Measurements from ENCODE around the gene ITPR2.

GRCh38 chr12:26636710-26637328 is 196.2 kb downstream of the ITPR2 start:
- TF ChIP-seq, protein P1, sequence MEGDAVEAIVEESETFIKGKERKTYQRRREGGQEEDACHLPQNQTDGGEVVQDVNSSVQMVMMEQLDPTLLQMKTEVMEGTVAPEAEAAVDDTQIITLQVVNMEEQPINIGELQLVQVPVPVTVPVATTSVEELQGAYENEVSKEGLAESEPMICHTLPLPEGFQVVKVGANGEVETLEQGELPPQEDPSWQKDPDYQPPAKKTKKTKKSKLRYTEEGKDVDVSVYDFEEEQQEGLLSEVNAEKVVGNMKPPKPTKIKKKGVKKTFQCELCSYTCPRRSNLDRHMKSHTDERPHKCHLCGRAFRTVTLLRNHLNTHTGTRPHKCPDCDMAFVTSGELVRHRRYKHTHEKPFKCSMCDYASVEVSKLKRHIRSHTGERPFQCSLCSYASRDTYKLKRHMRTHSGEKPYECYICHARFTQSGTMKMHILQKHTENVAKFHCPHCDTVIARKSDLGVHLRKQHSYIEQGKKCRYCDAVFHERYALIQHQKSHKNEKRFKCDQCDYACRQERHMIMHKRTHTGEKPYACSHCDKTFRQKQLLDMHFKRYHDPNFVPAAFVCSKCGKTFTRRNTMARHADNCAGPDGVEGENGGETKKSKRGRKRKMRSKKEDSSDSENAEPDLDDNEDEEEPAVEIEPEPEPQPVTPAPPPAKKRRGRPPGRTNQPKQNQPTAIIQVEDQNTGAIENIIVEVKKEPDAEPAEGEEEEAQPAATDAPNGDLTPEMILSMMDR (conservative IDR thresholded peaks at IDR 0.05): no peak
- TF ChIP-seq EZH2 (IDR thresholded peaks at IDR 0.05; ENCODE audit: low read depth): no peak

Measured in PC-9 (cell line).